Activated naive CD4-positive, alpha-beta T cell treated with anti-CD3 and anti-CD28 coated beads, Interleukin-2, amount 50 U/mL, for 24 hours (primary cell): Measurements from ENCODE around the gene CTXND2.
"Not testable (repeated sequence)": the region's sequence is repeated elsewhere in the genome, so short reads cannot be mapped to it uniquely, and the experiment has no call there.

Source experiments
- H3K27ac Mint-ChIP-seq: one replicate; pipeline ENCODE4 v1.8.0; 2021; ENCODE audit warnings: mild to moderate bottlenecking, mixed read lengths
- H3K27me3 Mint-ChIP-seq: one replicate; pipeline ENCODE4 v1.8.0; 2021; ENCODE audit warnings: mixed read lengths
- H3K36me3 Mint-ChIP-seq: one replicate; pipeline ENCODE4 v1.8.0; 2021; ENCODE audit warnings: mixed read lengths
- H3K4me1 Mint-ChIP-seq: one replicate; pipeline ENCODE4 v1.8.0; 2021; ENCODE audit warnings: mixed read lengths
- H3K4me3 Mint-ChIP-seq: one replicate; pipeline ENCODE4 v1.8.0; 2021; ENCODE audit warnings: mild to moderate bottlenecking, mixed read lengths
- H3K9me3 Mint-ChIP-seq: one replicate; pipeline ENCODE4 v1.8.0; 2021; ENCODE audit warnings: mixed read lengths

CTXND2 gene

GRCh38 chr1:150887018-150887417 lies at the start of gene CTXND2:
Gene CTXND2, plus strand, starts transcription at chr1:150887136. Its CDS starts 25,179 bp downstream, at chr1:150912315.
- no peaks in the 10 kb centered on the region for H3K9me3 Mint-ChIP-seq
- H3K27ac Mint-ChIP-seq: no peak within 1 kb of the TSS
- no peak within 1 kb of the TSS for H3K4me3 Mint-ChIP-seq
- H3K27me3 Mint-ChIP-seq: no peaks in the 10 kb centered on the region
- H3K36me3 Mint-ChIP-seq: peaks cover 2% of the 10 kb centered on the region
- H3K4me1 Mint-ChIP-seq: peaks cover 29% of the 10 kb centered on the region

- not testable (repeated sequence) for H3K4me3 Mint-ChIP-seq, H3K9me3 Mint-ChIP-seq
These were observed 46.1 kb upstream of the CTXND2 start for GRCh38 chr1:150840850-150841249.

GRCh38 chr1:150841626-150842025 lies 45.3 kb upstream of the CTXND2 start:
- H3K4me1 Mint-ChIP-seq: peaks cover 58% of the 10 kb centered on the region
- peak overlapping the region; percentile 19 for H3K27ac Mint-ChIP-seq
- H3K4me3 Mint-ChIP-seq: peak overlapping the region; percentile 67
- no peaks in the 10 kb centered on the region for H3K9me3 Mint-ChIP-seq
- no peaks in the 10 kb centered on the region for H3K27me3 Mint-ChIP-seq
- peaks cover 24% of the 10 kb centered on the region for H3K36me3 Mint-ChIP-seq

More at GRCh38 chr1:150840850-150841249, 46.1 kb upstream of the CTXND2 start:
- not testable (repeated sequence) for H3K27ac Mint-ChIP-seq, H3K27me3 Mint-ChIP-seq
- peaks cover 58% of the 10 kb centered on the region for H3K4me1 Mint-ChIP-seq
- H3K36me3 Mint-ChIP-seq: peaks cover 25% of the 10 kb centered on the region

GRCh38 chr1:150842343-150842742 lies 44.6 kb upstream of the CTXND2 start:
- H3K4me1 Mint-ChIP-seq: peaks cover 58% of the 10 kb centered on the region

GRCh38 chr1:150842964-150843363 lies 44.0 kb upstream of the CTXND2 start:
- Mint-ChIP-seq H3K36me3 (peaks cover 24% of the 10 kb centered on the region), H3K27ac (peak overlapping the region; percentile 6), H3K4me1 (peaks cover 60% of the 10 kb centered on the region), H3K27me3 (no peaks in the 10 kb centered on the region), H3K9me3 (no peaks in the 10 kb centered on the region), H3K4me3 (no peak overlapping the region)

More at GRCh38 chr1:150842343-150842742, 44.6 kb upstream of the CTXND2 start:
- Mint-ChIP-seq H3K36me3 (peaks cover 22% of the 10 kb centered on the region), H3K9me3 (no peaks in the 10 kb centered on the region), H3K27me3 (no peaks in the 10 kb centered on the region), H3K4me3 (no peak overlapping the region), H3K27ac (peak overlapping the region; percentile 4)

GRCh38 chr1:150843474-150843873 lies 43.5 kb upstream of the CTXND2 start:
- Mint-ChIP-seq H3K9me3 (no peaks in the 10 kb centered on the region), H3K4me3 (no peak overlapping the region), H3K4me1 (peaks cover 55% of the 10 kb centered on the region), H3K27me3 (no peaks in the 10 kb centered on the region), H3K36me3 (peaks cover 21% of the 10 kb centered on the region), H3K27ac (no peak overlapping the region)

GRCh38 chr1:150846473-150847146 lies 40.3 kb upstream of the CTXND2 start:
- Mint-ChIP-seq H3K36me3 (peaks cover 10% of the 10 kb centered on the region), H3K27me3 (no peaks in the 10 kb centered on the region)

GRCh38 chr1:150850801-150851362 lies 36.1 kb upstream of the CTXND2 start:
- peaks cover 22% of the 10 kb centered on the region for H3K36me3 Mint-ChIP-seq
- not testable (repeated sequence) for H3K27me3 Mint-ChIP-seq, H3K4me3 Mint-ChIP-seq, H3K4me1 Mint-ChIP-seq, H3K27ac Mint-ChIP-seq, H3K9me3 Mint-ChIP-seq

More at GRCh38 chr1:150846473-150847146, 40.3 kb upstream of the CTXND2 start:
- Mint-ChIP-seq H3K9me3 (no peaks in the 10 kb centered on the region), H3K4me3 (no peak overlapping the region), H3K4me1 (peaks cover 30% of the 10 kb centered on the region), H3K27ac (no peak overlapping the region)

- peaks cover 15% of the 10 kb centered on the region for H3K36me3 Mint-ChIP-seq
- not testable (repeated sequence) for H3K9me3 Mint-ChIP-seq, H3K4me1 Mint-ChIP-seq, H3K27ac Mint-ChIP-seq, H3K27me3 Mint-ChIP-seq, H3K4me3 Mint-ChIP-seq
These were observed 34.2 kb upstream of the CTXND2 start for GRCh38 chr1:150852734-150853133.

- H3K4me3 Mint-ChIP-seq: no peak overlapping the region
- no peak overlapping the region for H3K27ac Mint-ChIP-seq
- H3K9me3 Mint-ChIP-seq: no peaks in the 10 kb centered on the region
- H3K27me3 Mint-ChIP-seq: no peaks in the 10 kb centered on the region
- peaks cover 13% of the 10 kb centered on the region for H3K36me3 Mint-ChIP-seq
- peaks cover 42% of the 10 kb centered on the region for H3K4me1 Mint-ChIP-seq
These were observed 23.2 kb upstream of the CTXND2 start for GRCh38 chr1:150863724-150864123.

GRCh38 chr1:150864200-150864599 lies 22.7 kb upstream of the CTXND2 start:
- H3K4me3 Mint-ChIP-seq, H3K9me3 Mint-ChIP-seq, H3K27ac Mint-ChIP-seq, H3K27me3 Mint-ChIP-seq: not testable (repeated sequence)
- peaks cover 13% of the 10 kb centered on the region for H3K36me3 Mint-ChIP-seq
- peaks cover 44% of the 10 kb centered on the region for H3K4me1 Mint-ChIP-seq

GRCh38 chr1:150869683-150870082 lies 17.3 kb upstream of the CTXND2 start:
- no peak overlapping the region for H3K27ac Mint-ChIP-seq
- no peaks in the 10 kb centered on the region for H3K9me3 Mint-ChIP-seq
- H3K27me3 Mint-ChIP-seq: no peaks in the 10 kb centered on the region
- no peak overlapping the region for H3K4me3 Mint-ChIP-seq
- H3K36me3 Mint-ChIP-seq: peaks cover 16% of the 10 kb centered on the region
- H3K4me1 Mint-ChIP-seq: peaks cover 61% of the 10 kb centered on the region

- peaks cover 11% of the 10 kb centered on the region for H3K36me3 Mint-ChIP-seq
- no peaks in the 10 kb centered on the region for H3K27me3 Mint-ChIP-seq
- no peak overlapping the region for H3K4me3 Mint-ChIP-seq
- H3K4me1 Mint-ChIP-seq: peaks cover 57% of the 10 kb centered on the region
- H3K27ac Mint-ChIP-seq: no peak overlapping the region
- H3K9me3 Mint-ChIP-seq: no peaks in the 10 kb centered on the region
These were observed 14.4 kb upstream of the CTXND2 start for GRCh38 chr1:150872572-150872971.

- Mint-ChIP-seq H3K4me1 (peaks cover 48% of the 10 kb centered on the region), H3K4me3 (no peak overlapping the region), H3K27ac (no peak overlapping the region)
These were observed 13.4 kb upstream of the CTXND2 start for GRCh38 chr1:150873521-150873920.

GRCh38 chr1:150874455-150875196 lies 12.3 kb upstream of the CTXND2 start:
- H3K36me3 Mint-ChIP-seq: peaks cover 5% of the 10 kb centered on the region
- peaks cover 40% of the 10 kb centered on the region for H3K4me1 Mint-ChIP-seq
- H3K4me3 Mint-ChIP-seq: peak overlapping the region; percentile 91

More at GRCh38 chr1:150873521-150873920, 13.4 kb upstream of the CTXND2 start:
- H3K9me3 Mint-ChIP-seq: no peaks in the 10 kb centered on the region
- no peaks in the 10 kb centered on the region for H3K27me3 Mint-ChIP-seq
- peaks cover 5% of the 10 kb centered on the region for H3K36me3 Mint-ChIP-seq

More at GRCh38 chr1:150874455-150875196, 12.3 kb upstream of the CTXND2 start:
- Mint-ChIP-seq H3K9me3 (no peaks in the 10 kb centered on the region), H3K27me3 (no peaks in the 10 kb centered on the region), H3K27ac (peak overlapping the region; percentile 76)
